HepG2 (cell line): Measurements from ENCODE around the gene KSR1. TPM values are rescaled to one million over a fixed set of nuclear protein-coding genes. Genes with fewer than 3 reads are reported as not detected.

Experiments used
- ATAC-seq: fragments of 200-7000 bp; cut with Tn5 transposase; 3 replicates; pipeline ENCODE4 v1.9.1; 2020; ENCODE audit warnings: mild to moderate bottlenecking, moderate library complexity
- BruUV-seq: library from RNA; stranded (reverse); fragments of 400-500 nt; replicated peaks from 2 replicates; lab custom pipeline; 2021; lab: Mats Ljungman, UMichigan
- CTCF ChIA-PET: fragments of 300-600 bp; formaldehyde crosslinking; extraction: SDS; loops from one replicate; lab custom pipeline; 2021; ENCODE audit warnings: low total read pairs, inconsistent platforms, low intra/inter-chr PET ratio; lab: Yijun Ruan, JAX
- POLR2A ChIA-PET: fragments of 350-600 bp; sonication (Branson Sonifier 250); formaldehyde crosslinking; loops from one replicate; lab custom pipeline; 2020; ENCODE audit warnings: antibody characterized with exemption, inconsistent platforms; lab: Yijun Ruan, JAX
- DNase-seq: peaks from one replicate; pipeline ENCODE4 v3.0.0-alpha.2; 2015; ENCODE audit warnings: low spot score
- FAIRE-seq: peaks from 3 replicates; lab custom pipeline; 2011; peaks lifted over from hg19 to GRCh38; lab: Jason Lieb, UNC
- H2AFZ ChIP-seq: one replicate; pipeline ENCODE4 v1.6.1; 2011; ENCODE audit warnings: low read length, inconsistent platforms
- H3K27ac ChIP-seq: fragments of 300-600 bp; 3 replicates; pipeline ENCODE4 v1.8.0; 2011; ENCODE audit warnings: mixed run types, mild to moderate bottlenecking, mixed read lengths, low read length, inconsistent platforms; ENCODE audit not compliant: insufficient read depth; ENCODE audit errors: extremely low read length
- H3K27me3 ChIP-seq, 2 experiments: fragments of 200-600 bp in 1 of 2; 2 replicates in 1 of 2; 3 replicates in 1 of 2; pipeline versions ENCODE4 v1.6.0 to v1.8.0; 2011; ENCODE audit warnings: low read length in 2 of 2, mild to moderate bottlenecking in 2 of 2, moderate library complexity in 2 of 2, inconsistent platforms in 1 of 2; ENCODE audit not compliant: insufficient read depth in 2 of 2, control insufficient read depth in 1 of 2
- H3K36me3 ChIP-seq, 2 experiments: fragments of 200-600 bp in 1 of 2; replicated peaks in 1 of 2; 2 replicates in 1 of 2; 3 replicates in 1 of 2; pipeline versions ENCODE4 v1.5.1 to v1.8.0; 2011; ENCODE audit warnings: low read length in 2 of 2, inconsistent platforms in 1 of 2; ENCODE audit not compliant: insufficient read depth in 2 of 2, control insufficient read depth in 1 of 2
- H3K4me1 ChIP-seq: 2 replicates; pipeline ENCODE4 v1.5.1; 2012; ENCODE audit warnings: low read length, inconsistent platforms; ENCODE audit not compliant: insufficient read depth
- H3K4me2 ChIP-seq: 2 replicates; pipeline ENCODE4 v1.6.0; 2011; ENCODE audit warnings: low read depth, low read length, inconsistent platforms
- H3K4me3 ChIP-seq, 3 experiments: fragments of 200-600 bp in 1 of 3; sonication (generic), shearing (Covaris generic) in 1 of 3; replicated peaks in 1 of 3; 2 replicates each; pipeline ENCODE4 v1.5.1; 2011 to 2016; ENCODE audit warnings: low read length in 3 of 3, inconsistent platforms in 2 of 3, low read depth in 2 of 3, mild to moderate bottlenecking in 2 of 3, control low read depth in 1 of 3, mixed read lengths in 1 of 3; ENCODE audit not compliant: insufficient read depth in 1 of 3
- H3K79me2 ChIP-seq: one replicate; pipeline ENCODE4 v1.6.1; 2011; ENCODE audit warnings: low read length, inconsistent platforms; ENCODE audit not compliant: insufficient read depth
- H3K9ac ChIP-seq: 2 replicates; pipeline ENCODE4 v1.6.0; 2011; ENCODE audit warnings: mild to moderate bottlenecking, low read depth, low read length, inconsistent platforms; ENCODE audit not compliant: insufficient read depth
- H3K9me3 ChIP-seq: 2 replicates; pipeline ENCODE4 v1.5.1; 2012; ENCODE audit warnings: mild to moderate bottlenecking, low read length
- H4K20me1 ChIP-seq: 2 replicates; pipeline ENCODE4 v1.6.0; 2011; ENCODE audit warnings: inconsistent platforms, mild to moderate bottlenecking, low read length, moderate library complexity; ENCODE audit not compliant: insufficient read depth
- PRDM15 ChIP-seq: sonication (generic); formaldehyde crosslinking; IDR thresholded peaks from 2 replicates; pipeline ENCODE4 v1.4.0; 2020; ENCODE audit warnings: missing genetic modification reagents
- THAP8 ChIP-seq: sonication (generic); formaldehyde crosslinking; IDR thresholded peaks from 2 replicates; pipeline ENCODE4 v1.5.1; 2020; ENCODE audit warnings: missing genetic modification reagents, mild to moderate bottlenecking, borderline replicate concordance
- ZBTB38 ChIP-seq: sonication (generic); formaldehyde crosslinking; IDR thresholded peaks from 2 replicates; pipeline ENCODE4 v1.5.1; 2020; ENCODE audit warnings: mild to moderate bottlenecking, missing genetic modification reagents
- ZMYM4 ChIP-seq: sonication (generic); formaldehyde crosslinking; IDR thresholded peaks from 2 replicates; pipeline ENCODE4 v1.8.1; 2023; ENCODE audit warnings: mild to moderate bottlenecking, missing genetic modification reagents
- ZNF124 ChIP-seq: sonication (generic); formaldehyde crosslinking; IDR thresholded peaks from 2 replicates; pipeline ENCODE4 v1.4.0; 2020; ENCODE audit warnings: missing genetic modification reagents
- ZNF235 ChIP-seq: sonication (generic); formaldehyde crosslinking; IDR thresholded peaks from 2 replicates; pipeline ENCODE4 v1.8.1; 2023; ENCODE audit warnings: mild to moderate bottlenecking, missing genetic modification reagents, borderline replicate concordance
- ZNF740 ChIP-seq: sonication (generic); formaldehyde crosslinking; IDR thresholded peaks from 2 replicates; pipeline ENCODE4 v1.4.0; 2020; ENCODE audit warnings: missing genetic modification reagents
- WGBS: methylation state at CpG from one replicate; pipeline ENCODE4 v1.1.6; 2017; ENCODE audit warnings: low lambda C conversion rate; 5-methylcytosine and 5-hydroxymethylcytosine counted together
- in situ Hi-C: cut with HindIII; loops from 2 replicates; pipeline ENCODE4 v1.10.0; 2017; ENCODE audit warnings: low pct_unique_long_range_greater_than_20kb; ENCODE audit not compliant: extremely low pct_ligation_motif_present
- intact Hi-C: fragments of 100-400 bp; cut with micrococcal nuclease; formaldehyde crosslinking; loops from one replicate; pipeline ENCODE4 v1.10.0; 2022; ENCODE audit not compliant: unreplicated experiment
- polyA plus RNA-seq, 8 experiments: library from polyadenylated mRNA; depleted of rRNA in 3 of 8; stranded (reverse) in 7 of 8; unstranded in 1 of 8; fragments of >200 nt; fragmentation: Illumina TruSeq in 4 of 8; extraction: Trizol in 4 of 8; gene quantifications; 2 replicates each; pipeline versions ENCODE4 v1.2.1 to v1.2.3, GENCODE V29; 2011 to 2016; ENCODE audit warnings: low read depth in 4 of 8, missing spikeins in 1 of 8, mixed read lengths in 1 of 8; ENCODE audit not compliant: insufficient read depth in 1 of 8
- total RNA-seq, 5 experiments: library from RNA; depleted of rRNA; stranded (reverse); fragments of >200 nt; fragmentation: Illumina TruSeq; extraction: Trizol; gene quantifications; 2 replicates each; pipeline ENCODE4 v1.2.3, GENCODE V29; 2016; ENCODE audit warnings: low read depth in 1 of 5

KSR1 gene
- total and polyA plus RNA-seq, 2 of the 13 experiments (the other 11 are each of a cell fraction or from before 2014, with no cell fraction given) = 10.1 to 16.6 TPM

GRCh38 chr17:27495460-27495859, 39.2 kb downstream of the KSR1 start:
- H3K27me3 ChIP-seq = no peaks in the 10 kb centered on the region
- in situ Hi-C loops = loop anchor here (5.0 to 25.0 kb wide), 2 partner anchors 62 to 392 kb away; partner anchors contain the start of gene LYRM9
- 75% methylated on average over 3 of the region's 6 CpGs for WGBS
- ChIA-PET CTCF (interaction anchor here (3.1 kb wide), 1 partner anchor 106 kb away, joined by 66 read pairs; no protein-coding TSS in a partner anchor), POLR2A (interaction anchor here (1.4 to 4.1 kb wide), 8 partner anchors 25 to 75 kb away, joined by 3 to 33 read pairs (median 8); partner anchors contain the start of gene KSR1)
- 0 out of 5 replicates have a peak, but pooled peaks cover 0 to 2% of the 10 kb centered on the region in 2 experiments for H3K36me3 ChIP-seq
- H3K4me1 ChIP-seq = peaks cover 68% of the 10 kb centered on the region
- ATAC-seq (no peak), FAIRE-seq (no peak), DNase-seq (no peak)
- H4K20me1 ChIP-seq = no peaks in the 10 kb centered on the region
- H3K9ac ChIP-seq = peak overlapping the region; percentile 60; the same call in 1 of the 2 replicates
- H3K27ac ChIP-seq = peak overlapping the region; percentile 73
- H2AFZ ChIP-seq = no peak overlapping the region
- peaks cover under 1% of the 10 kb centered on the region; the same call in 1 of the 2 replicates for H3K9me3 ChIP-seq
- H3K4me3 ChIP-seq = peak overlapping the region in 2 of 3 experiments; percentile 57 to 70; a peak in 4 of 6 replicates
- H3K4me2 ChIP-seq = peak overlapping the region; percentile 94
- peaks cover 50% of the 10 kb centered on the region for H3K79me2 ChIP-seq
- BruUV-seq = no TSS peak
- TF ChIP-seq THAP8 (CRISPR knock-in tag) = no peak
- peak; percentile 18; the same call in 1 of the 2 replicates for TF ChIP-seq ZBTB38 (CRISPR knock-in tag)
- TF ChIP-seq ZNF235 (CRISPR knock-in tag) = 0 out of 2 replicates have a peak, but pooled peaks have one; percentile 33
- TF ChIP-seq, all 625 proteins: peak for 2
- intact Hi-C loops = loop anchor here (2.0 kb wide), 1 partner anchor 103 kb away; no protein-coding TSS in a partner anchor

GRCh38 chr17:27496005-27496404, 39.8 kb downstream of the KSR1 start:
- H4K20me1 ChIP-seq = no peaks in the 10 kb centered on the region
- no TSS peak for BruUV-seq
- H3K9me3 ChIP-seq = peaks cover 6% of the 10 kb centered on the region; the same call in 1 of the 2 replicates
- in situ Hi-C loops = loop anchor here (5.0 to 25.0 kb wide), 2 partner anchors 61 to 391 kb away; partner anchors contain the start of gene LYRM9
- H3K79me2 ChIP-seq = peaks cover 50% of the 10 kb centered on the region
- H3K27me3 ChIP-seq = no peaks in the 10 kb centered on the region
- FAIRE-seq (no peak), ATAC-seq (no peak), DNase-seq (no peak)
- peak overlapping the region; percentile 94 for H3K4me2 ChIP-seq
- 52% methylated on average over 5 of the region's 5 CpGs for WGBS
- H3K9ac ChIP-seq = no peak overlapping the region
- peak overlapping the region in 2 of 3 experiments; percentile 53 to 69; a peak in 1 of 6 replicates for H3K4me3 ChIP-seq
- 0 out of 5 replicates have a peak, but pooled peaks cover 0 to 2% of the 10 kb centered on the region in 2 experiments for H3K36me3 ChIP-seq
- H3K27ac ChIP-seq = peak overlapping the region; percentile 73
- no peak overlapping the region for H2AFZ ChIP-seq
- peaks cover 64% of the 10 kb centered on the region for H3K4me1 ChIP-seq
- ChIA-PET CTCF (interaction anchor here (1.3 kb wide), 1 partner anchor 106 kb away, joined by 3 read pairs; no protein-coding TSS in a partner anchor), POLR2A (interaction anchor here (1.1 to 4.1 kb wide), 9 partner anchors 22 to 202 kb away, joined by 3 to 33 read pairs (median 6); partner anchors contain the start of gene WSB1)
- no peak for TF ChIP-seq ZNF740
- no peak for TF ChIP-seq PRDM15 (CRISPR knock-in tag)
- TF ChIP-seq ZMYM4 (CRISPR knock-in tag) = peak; percentile 4; the same call in 1 of the 2 replicates
- TF ChIP-seq ZNF124 (CRISPR knock-in tag) = no peak
- intact Hi-C loops = no loop called here
